Measurements from ENCODE around the gene SUB1. TPM values are rescaled to one million over a fixed set of nuclear protein-coding genes. Genes with fewer than 3 reads are reported as not detected.
"Not testable (repeated sequence)": the region's sequence is repeated elsewhere in the genome, so short reads cannot be mapped to it uniquely, and the experiment has no call there.

The SUB1 gene
- total RNA-seq, 1 donor from 2014 or later, result 180 TPM

- no peak for DNase-seq (ENCODE audit: low spot score)
- intact Hi-C loops (cut with DNase I), result no loop called here
Observed at GRCh38 chr5:32562843-32563242, 22.5 kb upstream of the SUB1 start.

- intact Hi-C loops (cut with DNase I), result no loop called here
- no peak for DNase-seq (ENCODE audit: low spot score)
Observed at GRCh38 chr5:32563614-32564013, 21.7 kb upstream of the SUB1 start.

- intact Hi-C loops (cut with DNase I), result no loop called here
- no peak for DNase-seq (ENCODE audit: low spot score)
Observed at GRCh38 chr5:32565145-32565544, 20.2 kb upstream of the SUB1 start.

- intact Hi-C loops (cut with DNase I), result no loop called here
Observed at GRCh38 chr5:32566319-32567111, 18.8 kb upstream of the SUB1 start.

GRCh38 chr5:32571128-32571527 is 14.2 kb upstream of the SUB1 start:
- intact Hi-C loops (cut with DNase I), result no loop called here
- DNase-seq (ENCODE audit: low spot score), result no peak

More at GRCh38 chr5:32566319-32567111, 18.8 kb upstream of the SUB1 start:
- no peak for DNase-seq (ENCODE audit: low spot score)

GRCh38 chr5:32572778-32573480 is 12.4 kb upstream of the SUB1 start:
- intact Hi-C loops (cut with DNase I), result no loop called here
- DNase-seq (ENCODE audit: low spot score), result no peak

- DNase-seq (ENCODE audit: low spot score); intact Hi-C loops (cut with DNase I): not testable (repeated sequence)
Observed at GRCh38 chr5:32573481-32573854, 11.9 kb upstream of the SUB1 start.

GRCh38 chr5:32574540-32575175 is 10.7 kb upstream of the SUB1 start:
- DNase-seq (ENCODE audit: low spot score), result no peak
- intact Hi-C loops (cut with DNase I), result no loop called here

- no peak for DNase-seq (ENCODE audit: low spot score)
- intact Hi-C loops (cut with DNase I), result no loop called here
Observed at GRCh38 chr5:32578363-32578762, 7.0 kb upstream of the SUB1 start.

GRCh38 chr5:32578764-32579163 is 6.6 kb upstream of the SUB1 start:
- no peak for DNase-seq (ENCODE audit: low spot score)
- intact Hi-C loops (cut with DNase I), result no loop called here

- intact Hi-C loops (cut with DNase I), result loop anchor here (10.0 kb wide), 2 partner anchors 346 to 486 kb away; no protein-coding TSS in a partner anchor
- no peak for DNase-seq (ENCODE audit: low spot score)
Observed at GRCh38 chr5:32581010-32581785, 4.2 kb upstream of the SUB1 start.

- intact Hi-C loops (cut with DNase I), result loop anchor here (10.0 kb wide), 2 partner anchors 349 to 489 kb away; no protein-coding TSS in a partner anchor
- DNase-seq (ENCODE audit: low spot score), result no peak
Observed at GRCh38 chr5:32583582-32584232, 1.6 kb upstream of the SUB1 start.

GRCh38 chr5:32584646-32585045 is 711 bp upstream of the SUB1 start:
- no peak for DNase-seq (ENCODE audit: low spot score)
- intact Hi-C loops (cut with DNase I), result loop anchor here (5.0 to 10.0 kb wide), 4 partner anchors 142 to 490 kb away; partner anchors contain the start of genes GOLPH3 and ZFR

- intact Hi-C loops (cut with DNase I), result loop anchor here (5.0 to 10.0 kb wide), 4 partner anchors 143 to 490 kb away; partner anchors contain the start of genes GOLPH3 and ZFR
- no peak for DNase-seq (ENCODE audit: low spot score)
Observed at GRCh38 chr5:32585122-32585445, 273 bp upstream of the SUB1 start.

- DNase-seq (ENCODE audit: low spot score), result no peak
- intact Hi-C loops (cut with DNase I), result loop anchor here (5.0 to 10.0 kb wide), 4 partner anchors 144 to 491 kb away; partner anchors contain the start of genes GOLPH3 and ZFR
Observed at GRCh38 chr5:32586276-32586599, 881 bp downstream of the SUB1 start.

GRCh38 chr5:32587067-32587551 is 1.8 kb downstream of the SUB1 start:
- no peak for DNase-seq (ENCODE audit: low spot score)
- intact Hi-C loops (cut with DNase I), result loop anchor here (5.0 to 10.0 kb wide), 4 partner anchors 145 to 492 kb away; partner anchors contain the start of genes GOLPH3 and ZFR

- DNase-seq (ENCODE audit: low spot score), result no peak
- intact Hi-C loops (cut with DNase I), result loop anchor here (5.0 to 10.0 kb wide), 4 partner anchors 147 to 495 kb away; partner anchors contain the start of genes GOLPH3 and ZFR
Observed at GRCh38 chr5:32589416-32589815, 4.1 kb downstream of the SUB1 start.

- intact Hi-C loops (cut with DNase I), result loop anchor here (1.0 to 10.0 kb wide), 5 partner anchors 100 to 495 kb away; partner anchors contain the start of genes GOLPH3 and ZFR
- DNase-seq (ENCODE audit: low spot score), result no peak
Observed at GRCh38 chr5:32589942-32590869, 4.8 kb downstream of the SUB1 start.

Measured in cardiac septum (tissue), 1 donor.